GM18502 (cell line): ENCODE results near the gene SLC1A2.
A peak's percentile ranks its signal among the peaks of the same experiment; 100 is the strongest.

Experiments
- ATAC-seq: cut with Tn5 transposase; IDR thresholded peaks from one replicate; pipeline ENCODE4 v1.9.1; 2021; ENCODE audit warnings: mild to moderate bottlenecking; ENCODE audit not compliant: unreplicated experiment, poor library complexity

SLC1A2 gene

GRCh38 chr11:35334385-35335090, 84.8 kb downstream of the SLC1A2 start:
- peak; percentile 75 for ATAC-seq

GRCh38 chr11:35332524-35332923, 86.8 kb downstream of the SLC1A2 start:
- no peak for ATAC-seq

- no peak for ATAC-seq
Observed at GRCh38 chr11:35330931-35331330, 88.4 kb downstream of the SLC1A2 start.

- ATAC-seq: no peak
Observed at GRCh38 chr11:35330156-35330889, 89.0 kb downstream of the SLC1A2 start.

- no peak for ATAC-seq
Observed at GRCh38 chr11:35327829-35328228, 91.5 kb downstream of the SLC1A2 start.

GRCh38 chr11:35326266-35326879, 93.0 kb downstream of the SLC1A2 start:
- no peak for ATAC-seq

GRCh38 chr11:35324981-35325380, 94.4 kb downstream of the SLC1A2 start:
- no peak for ATAC-seq

- ATAC-seq: no peak
Observed at GRCh38 chr11:35324183-35324886, 95.0 kb downstream of the SLC1A2 start.

GRCh38 chr11:35323076-35323868, 96.1 kb downstream of the SLC1A2 start:
- ATAC-seq: no peak

- no peak for ATAC-seq
Observed at GRCh38 chr11:35322318-35322979, 96.9 kb downstream of the SLC1A2 start.

GRCh38 chr11:35321532-35322317, 97.6 kb downstream of the SLC1A2 start:
- no peak for ATAC-seq

- no peak for ATAC-seq
Observed at GRCh38 chr11:35321111-35321510, 98.2 kb downstream of the SLC1A2 start.

- ATAC-seq: no peak
Observed at GRCh38 chr11:35318977-35319925, 100.1 kb downstream of the SLC1A2 start.

GRCh38 chr11:35318309-35318708, 101.0 kb downstream of the SLC1A2 start:
- ATAC-seq: no peak

GRCh38 chr11:35317253-35317652, 102.1 kb downstream of the SLC1A2 start:
- ATAC-seq: no peak

GRCh38 chr11:35316161-35316560, 103.2 kb downstream of the SLC1A2 start:
- no peak for ATAC-seq

- ATAC-seq: peak; percentile 20
Observed at GRCh38 chr11:35313760-35314153, 105.6 kb downstream of the SLC1A2 start.
